Subcutaneous abdominal adipose tissue (tissue), 5 donors: Measurements from ENCODE around the gene LRRC28.

Experiments
- H3K27ac ChIP-seq: one replicate; pipeline ENCODE4 v1.7.0; 2013; ENCODE audit warnings: low read depth, mild to moderate bottlenecking, inconsistent platforms, low read length, moderate library complexity
- H3K27me3 ChIP-seq, 5 donors: one replicate each; pipeline ENCODE4 v1.7.0; 2013; ENCODE audit warnings: low read length in 5 of 5, inconsistent platforms in 1 of 5; ENCODE audit not compliant: control insufficient read depth in 5 of 5, insufficient read depth in 4 of 5
- H3K36me3 ChIP-seq, 5 donors: one replicate each; pipeline ENCODE4 v1.7.0; 2013; ENCODE audit warnings: low read length in 5 of 5; ENCODE audit not compliant: control insufficient read depth in 5 of 5, insufficient read depth in 5 of 5
- H3K4me1 ChIP-seq, 5 donors: one replicate each; pipeline ENCODE4 v1.7.0; 2013; ENCODE audit warnings: low read length in 5 of 5, mild to moderate bottlenecking in 3 of 5, moderate library complexity in 1 of 5; ENCODE audit not compliant: control insufficient read depth in 5 of 5, insufficient read depth in 5 of 5
- H3K4me3 ChIP-seq, 5 donors: one replicate each; pipeline ENCODE4 v1.7.0; 2013; ENCODE audit warnings: low read length in 5 of 5, low read depth in 1 of 5
- H3K9ac ChIP-seq, 5 donors: one replicate each; pipeline ENCODE4 v1.7.0; 2013; ENCODE audit warnings: low read length in 5 of 5, mild to moderate bottlenecking in 4 of 5, moderate library complexity in 3 of 5
- H3K9me3 ChIP-seq, 5 donors: one replicate each; pipeline ENCODE4 v1.7.0; 2013; ENCODE audit warnings: low read length in 5 of 5; ENCODE audit not compliant: control insufficient read depth in 5 of 5
- donor health status: healthy.
- donor health status: healthy.
- donor health status: healthy.
- donor health status: healthy.
- donor health status: healthy.

LRRC28 gene

GRCh38 chr15:99409097-99409473 is 157.8 kb downstream of the LRRC28 start:
- Histone ChIP-seq H3K27me3 (no peaks in the 10 kb centered on the region), H3K9me3 (no peaks in the 10 kb centered on the region), H3K4me3 (peak overlapping the region in 3 of 5 donors; percentile 4 to 17 (median 9)), H3K9ac (peak overlapping the region in 1 of 5 donors; percentile 26), H3K36me3 (no peaks in the 10 kb centered on the region), H3K4me1 (peaks cover 11 to 18% (median 17%) of the 10 kb centered on the region in 5 donors), H3K27ac (no peak overlapping the region)

GRCh38 chr15:99409560-99409959 is 158.3 kb downstream of the LRRC28 start:
- H3K27ac ChIP-seq, result no peak overlapping the region
- no peaks in the 10 kb centered on the region for H3K9me3 ChIP-seq
- no peaks in the 10 kb centered on the region for H3K27me3 ChIP-seq
- H3K9ac ChIP-seq, result no peak overlapping the region
- no peaks in the 10 kb centered on the region for H3K36me3 ChIP-seq
- no peak overlapping the region for H3K4me3 ChIP-seq
- H3K4me1 ChIP-seq, result peaks cover 11 to 17% (median 17%) of the 10 kb centered on the region in 5 donors

- H3K4me3 ChIP-seq, result no peak overlapping the region
- no peak overlapping the region for H3K27ac ChIP-seq
- H3K9me3 ChIP-seq, result no peaks in the 10 kb centered on the region
- H3K36me3 ChIP-seq, result no peaks in the 10 kb centered on the region
- H3K4me1 ChIP-seq, result peaks cover 11 to 22% (median 17%) of the 10 kb centered on the region in 5 donors
- H3K9ac ChIP-seq, result no peak overlapping the region
- H3K27me3 ChIP-seq, result no peaks in the 10 kb centered on the region
Measured at GRCh38 chr15:99410477-99410876, 159.2 kb downstream of the LRRC28 start.

GRCh38 chr15:99411234-99411633 is 160.0 kb downstream of the LRRC28 start:
- no peak overlapping the region for H3K27ac ChIP-seq
- no peaks in the 10 kb centered on the region for H3K36me3 ChIP-seq
- H3K9me3 ChIP-seq, result no peaks in the 10 kb centered on the region
- H3K4me3 ChIP-seq, result no peak overlapping the region
- H3K4me1 ChIP-seq, result peaks cover 11 to 22% (median 17%) of the 10 kb centered on the region in 5 donors
- no peak overlapping the region for H3K9ac ChIP-seq
- H3K27me3 ChIP-seq, result no peaks in the 10 kb centered on the region

- H3K4me3 ChIP-seq, result no peak overlapping the region
- H3K27ac ChIP-seq, result no peak overlapping the region
Measured at GRCh38 chr15:99412082-99412481, 160.8 kb downstream of the LRRC28 start.

GRCh38 chr15:99412626-99413025 is 161.3 kb downstream of the LRRC28 start:
- H3K4me1 ChIP-seq, result peaks cover 11 to 24% (median 17%) of the 10 kb centered on the region in 5 donors

More at GRCh38 chr15:99412082-99412481, 160.8 kb downstream of the LRRC28 start:
- Histone ChIP-seq H3K36me3 (no peaks in the 10 kb centered on the region), H3K4me1 (peaks cover 11 to 24% (median 17%) of the 10 kb centered on the region in 5 donors), H3K9me3 (no peaks in the 10 kb centered on the region), H3K27me3 (no peaks in the 10 kb centered on the region), H3K9ac (no peak overlapping the region)

GRCh38 chr15:99413955-99414754 is 162.9 kb downstream of the LRRC28 start:
- Histone ChIP-seq H3K27ac (no peak overlapping the region), H3K9me3 (no peaks in the 10 kb centered on the region), H3K9ac (no peak overlapping the region)

More at GRCh38 chr15:99412626-99413025, 161.3 kb downstream of the LRRC28 start:
- H3K9me3 ChIP-seq, result no peaks in the 10 kb centered on the region
- H3K4me3 ChIP-seq, result no peak overlapping the region
- H3K9ac ChIP-seq, result no peak overlapping the region
- no peaks in the 10 kb centered on the region for H3K27me3 ChIP-seq
- H3K27ac ChIP-seq, result no peak overlapping the region
- H3K36me3 ChIP-seq, result no peaks in the 10 kb centered on the region

GRCh38 chr15:99414755-99415731 is 163.8 kb downstream of the LRRC28 start:
- Histone ChIP-seq H3K9ac (no peak overlapping the region), H3K36me3 (no peaks in the 10 kb centered on the region), H3K4me1 (peaks cover 0 to 7% (median 0%) of the 10 kb centered on the region in 5 donors), H3K27ac (no peak overlapping the region), H3K9me3 (no peaks in the 10 kb centered on the region), H3K27me3 (no peaks in the 10 kb centered on the region), H3K4me3 (no peak overlapping the region)

More at GRCh38 chr15:99413955-99414754, 162.9 kb downstream of the LRRC28 start:
- Histone ChIP-seq H3K27me3 (no peaks in the 10 kb centered on the region), H3K4me3 (no peak overlapping the region), H3K4me1 (peaks cover 0 to 10% (median 4%) of the 10 kb centered on the region in 5 donors), H3K36me3 (no peaks in the 10 kb centered on the region)

GRCh38 chr15:99416191-99417188 is 165.2 kb downstream of the LRRC28 start:
- Histone ChIP-seq H3K9me3 (no peaks in the 10 kb centered on the region), H3K9ac (no peak overlapping the region), H3K27ac (no peak overlapping the region), H3K27me3 (no peaks in the 10 kb centered on the region), H3K4me1 (peaks cover 0 to 7% (median 0%) of the 10 kb centered on the region in 5 donors), H3K36me3 (no peaks in the 10 kb centered on the region), H3K4me3 (no peak overlapping the region)
